ENCODE data around the gene PRKAR1B.
"Not testable (repeated sequence)": the region's sequence is repeated elsewhere in the genome, so short reads cannot be mapped to it uniquely, and the experiment has no call there.

PRKAR1B gene

DNA sequence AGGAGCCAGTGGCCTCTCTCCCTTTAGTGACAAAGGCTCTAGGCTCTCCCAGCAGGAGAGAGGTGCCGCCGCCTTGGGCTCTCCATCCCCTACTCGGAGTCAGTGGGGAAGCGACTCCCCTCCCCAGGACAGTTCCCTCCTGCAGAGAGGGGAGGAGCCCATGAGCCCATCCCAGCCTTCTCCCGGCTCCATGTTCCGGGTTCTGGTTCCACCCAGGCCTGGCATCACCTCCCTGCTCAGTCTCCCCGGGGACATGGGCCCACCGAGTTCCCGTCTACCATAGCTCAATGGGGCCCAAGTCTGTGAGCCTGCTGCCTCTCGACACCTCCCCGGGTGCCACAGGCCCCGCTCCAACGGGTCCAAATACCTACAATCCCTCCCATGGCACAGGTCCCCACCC is 67.1 kb downstream of the PRKAR1B start:
- no peak for TF ChIP-seq CTCF (conservative IDR thresholded peaks at IDR 0.05)
- H3K27ac ChIP-seq = no peak overlapping the region

- TF ChIP-seq CTCF (conservative IDR thresholded peaks at IDR 0.05) = no peak
- H3K27ac ChIP-seq = no peak overlapping the region
These were observed 67.7 kb downstream of the PRKAR1B start for GRCh38 chr7:659306-659847.

GRCh38 chr7:657565-658119 is 69.4 kb downstream of the PRKAR1B start:
- H3K27ac ChIP-seq = no peak overlapping the region
- no peak for TF ChIP-seq CTCF (conservative IDR thresholded peaks at IDR 0.05)

GRCh38 chr7:657010-657409 is 70.1 kb downstream of the PRKAR1B start:
- H3K27ac ChIP-seq = not testable (repeated sequence)

GRCh38 chr7:655758-656157 is 71.3 kb downstream of the PRKAR1B start:
- no peak overlapping the region for H3K27ac ChIP-seq
- TF ChIP-seq CTCF (conservative IDR thresholded peaks at IDR 0.05) = no peak

DNA sequence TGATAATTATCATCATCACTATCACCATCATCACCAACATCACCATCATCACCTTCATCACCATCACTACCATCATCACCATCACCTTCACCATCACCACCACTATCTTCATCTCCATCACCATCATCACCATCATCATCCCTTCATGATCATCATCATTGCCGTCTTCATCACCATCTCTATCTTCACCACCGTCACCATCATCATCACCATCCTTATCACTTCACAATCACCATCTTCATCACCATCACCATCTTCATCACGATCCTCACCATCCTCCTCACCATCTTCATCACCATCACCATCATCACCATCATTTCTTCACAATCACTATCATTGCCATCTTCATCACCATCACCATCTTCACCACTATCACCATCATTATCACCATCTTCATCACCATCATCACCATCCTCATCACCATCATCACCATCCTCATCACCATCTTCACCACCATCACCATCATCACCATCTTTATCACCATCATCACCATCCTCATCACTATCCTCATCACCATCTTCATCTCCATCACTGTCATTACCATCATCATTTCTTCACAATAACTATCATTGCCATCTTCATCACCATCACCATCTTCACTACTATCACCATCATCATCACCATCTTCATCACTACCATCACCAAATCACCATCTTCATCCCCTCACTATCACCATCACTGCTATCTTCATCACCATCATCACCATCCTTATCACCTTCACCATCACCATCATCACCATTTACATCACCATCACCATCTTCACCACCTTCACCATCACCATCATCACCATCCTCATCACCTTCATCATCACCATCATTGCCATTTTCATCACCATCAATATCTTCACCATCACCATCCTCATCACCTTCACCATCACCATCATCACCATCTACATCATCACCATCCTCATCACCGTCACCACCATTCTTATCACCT is 73.0 kb downstream of the PRKAR1B start:
- H3K27ac ChIP-seq = no peak overlapping the region
- no peak for TF ChIP-seq CTCF (conservative IDR thresholded peaks at IDR 0.05)

DNA sequence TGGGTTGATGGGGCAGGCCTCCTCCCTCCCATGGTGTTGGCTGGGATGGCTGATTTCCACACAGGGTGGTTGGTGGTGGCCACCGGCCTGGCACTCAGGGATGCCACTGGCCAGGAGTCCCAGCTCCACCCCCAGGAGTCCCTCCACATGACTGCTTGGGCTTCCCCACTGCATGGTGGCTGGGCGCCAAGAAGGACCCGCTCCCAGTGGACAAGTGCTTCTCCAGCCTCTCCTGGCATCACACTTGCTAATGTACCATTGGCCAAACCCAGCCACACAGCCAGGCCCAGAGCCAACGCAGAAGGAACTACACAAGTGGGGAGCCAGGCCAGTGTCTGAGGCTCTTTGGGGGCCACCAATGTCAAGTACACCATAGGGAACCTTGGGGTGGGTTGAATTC is 74.2 kb downstream of the PRKAR1B start:
- no peak for TF ChIP-seq CTCF (conservative IDR thresholded peaks at IDR 0.05)
- H3K27ac ChIP-seq = no peak overlapping the region

GRCh38 chr7:652167-652566 is 74.9 kb downstream of the PRKAR1B start:
- H3K27ac ChIP-seq = not testable (repeated sequence)
